T-helper 17 cell (primary cell): ENCODE results near the gene ADH4. TPM values are rescaled to one million over a fixed set of nuclear protein-coding genes. Genes with fewer than 3 reads are reported as not detected.
"Not testable (repeated sequence)": the region's sequence is repeated elsewhere in the genome, so short reads cannot be mapped to it uniquely, and the experiment has no call there.

Source experiments
- ATAC-seq: fragments of 150-1000 bp; cut with Tn5 transposase; 2 replicates; pipeline ENCODE4 v1.10.0; 2021; ENCODE audit warnings: mild to moderate bottlenecking, moderate library complexity
- DNase-seq, 3 donors: peaks; one replicate each; pipeline versions ENCODE4 v3.0.0 to v3.0.0-alpha.2; 2020 to 2021
- H3K9me3 ChIP-seq: one replicate; pipeline ENCODE4 v1.7.0; 2013; ENCODE audit warnings: low read length, mild to moderate bottlenecking; ENCODE audit not compliant: control insufficient read depth, poor library complexity, severe bottlenecking
- H3K27ac Mint-ChIP-seq: one replicate; pipeline ENCODE4 v1.8.0; 2022; ENCODE audit warnings: mild to moderate bottlenecking, moderate library complexity, mixed read lengths
- H3K27me3 Mint-ChIP-seq: one replicate; pipeline ENCODE4 v1.8.0; 2022; ENCODE audit warnings: mixed read lengths
- H3K36me3 Mint-ChIP-seq: one replicate; pipeline ENCODE4 v1.8.0; 2022; ENCODE audit warnings: low read depth, mixed read lengths
- H3K4me1 Mint-ChIP-seq: one replicate; pipeline ENCODE4 v1.8.0; 2022; ENCODE audit warnings: mild to moderate bottlenecking, mixed read lengths
- H3K4me3 Mint-ChIP-seq: one replicate; pipeline ENCODE4 v1.8.0; 2022; ENCODE audit warnings: mild to moderate bottlenecking, moderate library complexity, mixed read lengths
- total RNA-seq, 4 donors: library from RNA in 2 of 4; stranded (reverse) in 2 of 4; gene quantifications; one replicate each; pipeline ENCODE4 v1.2.3 and lab custom pipeline; 2022 to 2026

The ADH4 gene
- total RNA-seq, 2 donors from 2014 or later = not detected

DNA sequence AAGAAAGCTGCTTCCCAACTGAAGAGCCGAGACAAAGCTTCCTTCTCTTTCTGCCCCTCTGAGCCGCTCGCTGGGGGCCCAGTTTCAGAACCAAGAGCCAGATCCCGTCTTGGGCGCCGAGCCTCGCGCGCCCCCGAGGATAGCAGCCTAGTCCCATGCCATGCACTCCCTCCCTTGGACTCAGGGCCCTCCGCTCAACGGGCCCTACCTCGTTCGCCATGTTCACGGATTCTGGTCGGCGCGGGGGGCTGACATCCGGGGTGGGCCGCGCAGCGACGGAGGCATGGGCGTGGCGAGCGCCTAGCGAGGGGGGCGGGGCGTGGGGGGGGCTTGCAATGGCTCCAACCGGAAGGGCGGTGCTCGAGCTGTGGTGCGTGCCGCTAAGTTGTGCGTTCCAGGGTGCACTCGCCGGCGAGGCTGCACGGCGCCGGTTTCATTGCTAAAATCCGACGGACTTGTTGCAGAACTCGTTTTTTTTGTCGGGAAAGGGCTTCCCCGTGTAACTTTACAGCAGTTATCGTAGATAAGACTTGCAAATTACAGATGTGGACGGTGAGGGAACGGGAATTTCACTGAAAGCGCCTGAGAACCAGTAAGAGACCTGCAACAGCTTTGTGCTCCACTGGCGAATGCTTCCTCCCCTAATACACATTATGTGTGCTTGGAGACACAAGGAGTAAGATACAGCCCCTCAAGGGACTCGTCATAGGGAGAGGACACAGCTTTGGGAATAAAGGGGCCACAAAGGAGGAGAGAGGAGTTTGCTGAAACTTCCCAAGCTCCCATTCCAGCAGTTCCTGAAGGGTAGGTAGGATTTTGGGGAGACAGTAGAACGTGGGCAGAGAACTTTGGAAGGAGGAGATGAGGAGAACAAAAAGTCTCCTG, 55.4 kb downstream of the ADH4 start, which contains the start of gene ADH5:
TSS of gene ADH5 (minus strand) at position 308 of the 885 bp plus-strand sequence. CDS start at position 220, 88 bp downstream.
- no peaks in the 10 kb centered on the region for H3K36me3 Mint-ChIP-seq
- ATAC-seq = peak; percentile 95
- peaks cover 47% of the 10 kb centered on the region for H3K4me1 Mint-ChIP-seq
- no peaks in the 10 kb centered on the region for H3K9me3 ChIP-seq
- H3K27ac Mint-ChIP-seq = peak within 1 kb of the TSS; percentile 97
- DNase-seq = peak; percentile 72 to 85 (median 83)
- H3K27me3 Mint-ChIP-seq = no peaks in the 10 kb centered on the region
- H3K4me3 Mint-ChIP-seq = peak within 1 kb of the TSS; percentile 99

DNA sequence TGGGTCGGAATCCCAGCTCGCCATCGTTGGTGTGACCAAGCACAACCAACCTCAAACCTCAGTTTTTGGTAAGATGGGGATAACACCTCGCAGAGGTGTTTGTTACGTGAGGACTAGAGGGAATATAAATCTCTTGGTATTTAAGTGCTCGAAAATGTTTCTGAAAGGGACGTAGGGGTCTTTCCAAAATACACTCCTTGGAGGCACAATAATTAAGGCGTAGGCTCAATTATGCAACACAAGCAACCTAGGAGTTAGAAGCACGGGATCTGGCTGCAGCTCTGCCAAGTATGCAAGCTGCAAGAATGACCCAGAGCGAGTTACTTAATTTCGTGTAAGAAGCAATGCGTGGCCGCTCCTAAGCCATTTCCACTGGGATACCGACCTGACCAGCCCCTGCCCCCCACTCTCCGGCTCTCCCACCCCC, 56.1 kb downstream of the ADH4 start:
- DNase-seq = no peak
- no peaks in the 10 kb centered on the region for H3K27me3 Mint-ChIP-seq

DNA sequence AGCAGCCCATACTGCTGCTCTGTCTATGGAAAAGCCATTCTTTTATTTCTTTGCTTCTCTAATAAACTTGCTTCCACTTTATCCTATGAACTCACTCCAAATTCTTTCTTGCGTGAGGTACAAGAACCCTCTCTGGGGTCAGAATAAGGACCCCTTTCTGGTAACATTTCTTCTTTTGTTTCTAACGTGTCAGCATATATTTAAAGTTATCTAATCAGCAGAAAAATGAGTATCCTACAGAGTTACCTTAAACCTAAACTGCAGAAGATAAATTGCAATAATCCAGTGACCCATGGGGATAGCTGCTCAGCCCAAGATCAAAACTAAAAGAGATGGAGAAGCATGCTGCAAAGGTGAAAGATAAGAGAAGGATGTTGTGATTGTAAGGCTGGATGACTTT, 59.5 kb downstream of the ADH4 start:
- no peaks in the 10 kb centered on the region for H3K9me3 ChIP-seq
- no peak for DNase-seq
- no peak overlapping the region for H3K4me3 Mint-ChIP-seq
- no peaks in the 10 kb centered on the region for H3K27me3 Mint-ChIP-seq
- H3K27ac Mint-ChIP-seq = peak overlapping the region; percentile 27
- ATAC-seq = no peak
- peaks cover 26% of the 10 kb centered on the region for H3K4me1 Mint-ChIP-seq
- H3K36me3 Mint-ChIP-seq = peaks cover 4% of the 10 kb centered on the region

More for the DNA sequence above, 56.1 kb downstream of the ADH4 start:
- ATAC-seq = peak; percentile 24
- no peaks in the 10 kb centered on the region for H3K9me3 ChIP-seq
- H3K27ac Mint-ChIP-seq = peak overlapping the region; percentile 97
- H3K36me3 Mint-ChIP-seq = no peaks in the 10 kb centered on the region
- H3K4me3 Mint-ChIP-seq = peak overlapping the region; percentile 99
- H3K4me1 Mint-ChIP-seq = peaks cover 47% of the 10 kb centered on the region

DNA sequence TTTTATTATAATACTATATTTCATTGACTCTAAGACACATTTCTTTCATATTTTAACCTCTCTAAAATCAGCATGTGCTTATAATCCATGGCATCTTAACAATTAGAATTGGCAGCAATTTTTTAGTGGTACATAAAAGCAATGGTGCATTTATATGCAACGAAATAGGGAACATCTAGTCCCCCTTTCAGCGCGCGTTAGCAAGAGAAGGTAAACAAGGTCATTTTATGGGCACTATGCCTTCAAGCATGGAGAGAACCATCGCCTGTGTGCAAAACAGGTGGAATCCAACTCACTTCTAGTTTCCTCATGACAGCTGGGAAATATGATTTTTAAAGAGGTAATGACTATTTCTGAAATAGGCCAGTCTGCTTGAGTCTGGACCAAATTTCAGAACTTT, 61.9 kb downstream of the ADH4 start:
- peaks cover 4% of the 10 kb centered on the region for H3K36me3 Mint-ChIP-seq
- no peaks in the 10 kb centered on the region for H3K27me3 Mint-ChIP-seq
- peaks cover 17% of the 10 kb centered on the region for H3K4me1 Mint-ChIP-seq
- H3K9me3 ChIP-seq = no peaks in the 10 kb centered on the region
- H3K4me3 Mint-ChIP-seq = no peak overlapping the region
- ATAC-seq = no peak
- H3K27ac Mint-ChIP-seq = no peak overlapping the region
- no peak for DNase-seq

DNA sequence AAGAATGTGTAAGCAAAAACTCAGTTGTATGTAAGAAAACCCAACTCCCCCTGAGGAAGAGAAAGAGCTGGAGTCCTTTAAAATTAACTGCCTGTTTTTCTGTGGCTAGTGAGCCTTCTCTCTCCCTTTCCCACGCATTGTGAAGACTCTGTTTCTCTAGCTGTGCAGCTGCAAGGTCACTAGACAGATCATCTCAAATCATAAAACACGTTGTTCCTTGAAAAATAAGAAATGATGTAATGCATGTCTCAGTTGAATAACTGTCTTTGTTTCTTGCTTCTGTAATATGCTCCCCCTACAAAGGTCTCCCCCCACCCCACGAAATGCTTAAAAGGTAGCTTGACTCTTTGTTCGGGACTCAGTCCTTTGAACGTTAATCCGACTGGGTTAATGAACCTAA, 63.2 kb downstream of the ADH4 start:
- not testable (repeated sequence) for H3K27ac Mint-ChIP-seq, H3K4me3 Mint-ChIP-seq, DNase-seq, H3K27me3 Mint-ChIP-seq, H3K36me3 Mint-ChIP-seq, ATAC-seq, H3K9me3 ChIP-seq
- H3K4me1 Mint-ChIP-seq = peaks cover 14% of the 10 kb centered on the region

DNA sequence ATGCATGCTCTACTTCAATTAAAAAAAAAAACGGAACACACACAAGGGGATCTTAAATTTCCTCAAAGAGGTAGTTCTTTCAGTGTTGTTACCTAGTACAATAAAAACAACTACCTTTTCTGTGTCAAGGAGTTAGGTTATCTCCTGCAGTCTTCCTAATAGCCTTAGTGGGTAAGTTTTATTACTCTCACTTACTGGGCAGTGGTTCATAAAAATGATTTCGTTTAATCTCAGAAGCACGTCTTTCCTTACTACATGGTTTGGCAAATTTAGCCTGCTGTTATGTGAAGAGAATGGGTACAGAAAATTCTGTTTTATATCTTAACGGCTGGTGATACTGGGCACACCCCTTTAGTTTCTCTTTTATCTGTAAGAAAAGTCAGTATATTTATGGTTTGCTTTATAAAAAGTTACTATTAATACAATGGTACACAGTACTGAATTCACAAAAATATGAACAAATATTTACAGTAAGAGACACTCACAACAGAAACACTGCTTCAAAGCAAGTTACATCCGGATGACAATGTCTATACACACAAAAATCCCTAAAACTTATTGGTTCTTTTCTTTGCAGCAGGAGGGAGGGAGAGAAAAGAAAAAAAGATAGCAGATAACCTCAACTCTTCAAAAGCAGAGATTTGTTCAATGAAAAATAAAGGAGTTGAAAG, 64.3 kb downstream of the ADH4 start:
- no peak overlapping the region for H3K27ac Mint-ChIP-seq
- H3K9me3 ChIP-seq = no peaks in the 10 kb centered on the region
- H3K4me1 Mint-ChIP-seq = peaks cover 10% of the 10 kb centered on the region
- ATAC-seq (no peak), DNase-seq (no peak)
- no peak overlapping the region for H3K4me3 Mint-ChIP-seq
- H3K27me3 Mint-ChIP-seq = no peaks in the 10 kb centered on the region
- peaks cover 4% of the 10 kb centered on the region for H3K36me3 Mint-ChIP-seq

DNA sequence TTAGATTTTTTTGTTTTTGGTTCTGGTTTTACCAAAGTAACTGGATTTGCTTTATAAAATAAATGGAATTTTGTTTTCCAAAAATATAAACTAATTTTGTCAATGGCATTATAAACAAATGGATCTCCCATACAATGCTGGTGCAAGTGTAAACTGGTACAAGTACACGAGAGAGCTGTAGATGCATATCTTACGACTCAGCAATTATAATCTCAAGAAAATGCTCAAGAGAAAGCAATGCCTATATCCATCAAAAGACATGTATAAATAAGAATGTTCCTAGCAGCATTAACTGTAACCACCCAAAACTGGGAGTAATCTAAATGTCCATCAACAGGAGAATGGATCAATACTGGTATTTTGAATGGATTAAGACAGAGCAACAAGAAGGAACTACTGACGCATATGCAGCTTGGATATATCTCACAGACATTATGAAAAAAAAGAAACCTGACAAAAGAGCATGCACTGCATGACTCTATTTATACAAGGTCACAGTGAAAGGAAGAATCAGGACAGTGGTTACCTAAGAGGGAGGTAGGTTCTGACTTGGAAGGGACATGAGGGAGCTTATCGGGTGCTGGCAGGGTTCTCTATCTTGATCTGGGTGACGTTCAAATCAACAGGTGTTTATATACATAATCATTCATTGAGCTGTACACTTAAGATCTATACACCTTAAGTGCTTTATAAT, 65.0 kb downstream of the ADH4 start:
- no peak overlapping the region for H3K4me3 Mint-ChIP-seq
- DNase-seq = no peak
- no peaks in the 10 kb centered on the region for H3K9me3 ChIP-seq
- H3K27ac Mint-ChIP-seq = no peak overlapping the region
- H3K27me3 Mint-ChIP-seq = no peaks in the 10 kb centered on the region
- peaks cover 10% of the 10 kb centered on the region for H3K4me1 Mint-ChIP-seq
- H3K36me3 Mint-ChIP-seq = peaks cover 4% of the 10 kb centered on the region
- no peak for ATAC-seq

DNA sequence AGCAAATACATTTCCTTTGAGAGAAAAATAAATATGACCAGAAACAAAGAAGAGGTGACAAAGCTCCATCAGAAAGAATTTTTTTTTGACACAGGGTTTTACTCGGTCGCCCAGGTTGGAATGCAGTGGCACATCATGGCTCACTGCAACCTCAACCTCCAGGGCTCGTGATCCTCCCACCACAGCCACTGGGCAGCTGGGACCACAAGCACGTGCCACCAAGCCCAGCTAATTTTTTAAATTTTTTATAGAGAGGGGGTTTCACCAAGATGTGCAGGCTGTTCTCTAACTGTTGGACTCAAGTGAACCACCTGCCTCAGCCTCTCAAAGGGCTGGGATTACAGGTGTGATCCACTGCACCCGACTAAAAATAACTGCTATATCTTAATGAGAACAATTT, 65.8 kb downstream of the ADH4 start:
- H3K4me1 Mint-ChIP-seq = peaks cover 12% of the 10 kb centered on the region
- H3K9me3 ChIP-seq = no peaks in the 10 kb centered on the region
- no peak for ATAC-seq
- no peak overlapping the region for H3K27ac Mint-ChIP-seq
- no peak overlapping the region for H3K4me3 Mint-ChIP-seq
- no peaks in the 10 kb centered on the region for H3K27me3 Mint-ChIP-seq
- DNase-seq = no peak
- peaks cover 6% of the 10 kb centered on the region for H3K36me3 Mint-ChIP-seq

DNA sequence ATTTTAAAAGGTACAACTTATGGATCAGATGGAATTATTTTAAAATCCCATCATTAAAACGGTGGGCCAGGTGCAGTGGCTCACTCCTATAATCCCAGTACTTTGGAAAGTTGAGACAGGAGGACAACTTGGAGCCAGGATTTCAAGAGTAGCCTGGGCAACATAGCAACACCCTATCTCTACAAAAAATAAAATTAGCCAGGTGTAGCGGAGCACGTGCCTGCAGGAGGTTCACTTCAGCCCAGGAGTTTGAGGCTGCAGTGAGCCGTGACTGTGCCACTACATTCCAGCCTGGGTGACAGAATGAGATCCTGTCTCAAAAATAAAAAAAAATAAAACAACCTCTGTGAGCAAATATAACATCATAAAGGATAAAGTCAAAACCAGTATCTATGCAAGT, 66.9 kb downstream of the ADH4 start:
- ATAC-seq (no peak), DNase-seq (no peak)
- H3K9me3 ChIP-seq = no peaks in the 10 kb centered on the region
- H3K27me3 Mint-ChIP-seq = no peaks in the 10 kb centered on the region
- H3K4me1 Mint-ChIP-seq = peaks cover 12% of the 10 kb centered on the region
- H3K36me3 Mint-ChIP-seq = peaks cover 6% of the 10 kb centered on the region
- H3K27ac Mint-ChIP-seq = peak overlapping the region; percentile 45
- H3K4me3 Mint-ChIP-seq = no peak overlapping the region

DNA sequence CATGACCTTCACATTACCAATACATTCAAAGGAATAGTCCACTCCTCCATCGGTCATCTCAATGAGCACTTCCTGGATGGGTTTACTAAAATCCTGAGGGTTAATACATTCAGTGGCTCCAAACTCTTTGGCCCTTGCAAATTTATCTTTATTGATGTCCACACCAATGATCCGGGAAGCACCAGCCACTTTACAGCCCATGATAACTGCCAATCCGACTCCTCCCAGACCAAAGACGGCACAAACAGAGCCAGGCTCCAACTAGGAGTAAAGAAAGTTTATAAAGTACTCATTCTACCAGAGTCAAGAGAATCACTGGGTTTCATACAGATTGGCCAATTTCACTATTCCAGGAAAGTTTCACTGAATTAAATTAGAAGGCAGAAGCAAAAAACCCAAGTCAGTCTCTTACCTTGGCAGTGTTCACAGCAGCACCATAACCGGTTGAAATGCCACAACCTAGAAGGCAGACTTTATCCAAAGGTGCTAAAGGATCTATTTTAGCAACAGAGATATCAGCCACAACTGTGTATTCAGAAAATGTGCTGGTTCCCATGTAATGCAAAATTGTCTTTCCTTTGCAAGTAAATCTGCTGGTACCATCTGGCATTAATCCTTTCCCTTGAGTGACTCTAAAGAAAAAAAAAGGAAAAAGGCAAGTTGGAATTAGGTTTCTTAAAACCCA, 67.7 kb downstream of the ADH4 start:
- Mint-ChIP-seq H3K4me3 (no peak overlapping the region), H3K36me3 (peaks cover 6% of the 10 kb centered on the region), H3K27ac (no peak overlapping the region), H3K27me3 (no peaks in the 10 kb centered on the region), H3K4me1 (peaks cover 12% of the 10 kb centered on the region)
- ATAC-seq (no peak), DNase-seq (no peak)
- no peaks in the 10 kb centered on the region for H3K9me3 ChIP-seq

DNA sequence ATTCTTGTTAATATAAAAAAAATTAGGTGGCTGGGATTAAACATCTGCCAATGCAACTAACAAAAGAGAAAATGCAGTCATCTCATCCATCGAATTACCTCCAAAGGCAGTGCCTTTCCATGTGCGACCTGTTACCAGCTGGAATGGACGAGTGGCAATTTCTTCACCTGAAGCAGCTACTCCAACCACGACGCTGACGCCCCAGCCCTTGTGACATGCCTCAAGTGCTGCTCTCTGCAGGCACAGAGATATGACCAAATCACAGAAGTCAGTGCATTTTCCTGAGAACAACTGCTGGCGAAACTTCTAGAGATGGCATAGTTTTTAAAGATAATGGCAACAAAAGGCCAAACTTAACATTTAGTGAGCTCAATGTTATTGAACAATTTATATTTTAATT, 69.3 kb downstream of the ADH4 start:
- Mint-ChIP-seq H3K27me3 (no peaks in the 10 kb centered on the region), H3K36me3 (peaks cover 2% of the 10 kb centered on the region), H3K4me3 (no peak overlapping the region), H3K4me1 (peaks cover 10% of the 10 kb centered on the region), H3K27ac (no peak overlapping the region)
- DNase-seq (no peak), ATAC-seq (no peak)
- no peaks in the 10 kb centered on the region for H3K9me3 ChIP-seq
